HG02970 (cell line): Measurements from ENCODE around the gene DENND4B.
"Not testable (repeated sequence)": the region's sequence is repeated elsewhere in the genome, so short reads cannot be mapped to it uniquely, and the experiment has no call there.

Experiments used
- ATAC-seq: cut with Tn5 transposase; IDR thresholded peaks from one replicate; pipeline ENCODE4 v1.9.1; 2021; ENCODE audit warnings: mild to moderate bottlenecking, moderate library complexity, moderate number of reproducible peaks; ENCODE audit not compliant: unreplicated experiment, low FRiP score

Gene DENND4B

GRCh38 chr1:153891042-153891441 lies 55.5 kb downstream of the DENND4B start:
- ATAC-seq, result not testable (repeated sequence)

- no peak for ATAC-seq
These were observed 58.0 kb downstream of the DENND4B start for GRCh38 chr1:153888533-153888932.

- ATAC-seq, result no peak
These were observed 60.4 kb downstream of the DENND4B start for GRCh38 chr1:153886127-153886526.

- ATAC-seq, result no peak
These were observed 63.3 kb downstream of the DENND4B start for GRCh38 chr1:153883223-153883622.

- no peak for ATAC-seq
These were observed 64.1 kb downstream of the DENND4B start for GRCh38 chr1:153882296-153882912.

- no peak for ATAC-seq
These were observed 64.8 kb downstream of the DENND4B start for GRCh38 chr1:153881751-153882150.

GRCh38 chr1:153880962-153881361 lies 65.6 kb downstream of the DENND4B start:
- no peak for ATAC-seq

GRCh38 chr1:153880024-153880423 lies 66.5 kb downstream of the DENND4B start:
- no peak for ATAC-seq
